GM19099 (cell line): ENCODE measurements around the gene ZNF677.
"Not testable (repeated sequence)": the region's sequence is repeated elsewhere in the genome, so short reads cannot be mapped to it uniquely, and the experiment has no call there.

ENCODE experiments used
- POLR2A ChIP-seq: IDR thresholded peaks from 3 replicates; pipeline ENCODE4 v1.6.1; 2011; ENCODE audit warnings: low read depth; ENCODE audit not compliant: insufficient read length; ENCODE audit errors: extremely low read depth

The ZNF677 gene

GRCh38 chr19:53254411-53255341, at the start of gene ZNF677:
Gene ZNF677, minus strand, starts transcription at chr19:53254873. Its CDS starts 3,323 bp downstream, at chr19:53251550.
- TF ChIP-seq POLR2A: no peak

DNA sequence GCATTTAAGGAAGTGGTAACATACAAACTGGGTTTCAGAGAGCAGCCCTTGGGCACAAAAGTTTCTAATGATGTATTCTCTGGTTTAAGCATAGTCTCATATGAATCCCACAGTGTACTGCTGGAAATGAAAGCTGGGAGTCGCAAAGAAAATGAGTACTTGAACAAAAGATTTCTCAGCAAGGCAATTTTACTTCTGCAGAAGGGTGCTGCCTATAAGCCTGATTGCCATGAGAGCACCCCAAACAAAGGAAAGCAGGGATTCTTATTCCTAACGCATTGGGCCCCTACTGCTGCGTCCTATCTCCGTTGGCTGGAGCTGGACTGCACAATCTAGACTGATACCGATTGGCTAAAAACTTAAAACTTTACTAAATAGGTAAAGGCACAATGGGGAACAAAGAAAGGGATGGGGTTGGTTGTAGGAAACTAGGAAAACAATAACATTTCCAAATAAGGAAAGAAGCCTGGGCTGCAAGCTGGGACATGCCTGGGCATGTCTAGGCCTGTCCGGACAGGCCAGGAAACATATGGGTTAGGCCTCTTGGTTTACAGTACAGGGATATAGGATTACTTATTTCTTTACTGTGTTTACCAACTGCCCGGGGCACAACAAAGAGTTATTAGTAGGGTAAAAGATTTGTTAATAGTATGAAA, 40.2 kb upstream of the ZNF677 start:
- no peak for TF ChIP-seq POLR2A

- no peak for TF ChIP-seq POLR2A
These were observed 36.3 kb upstream of the ZNF677 start for GRCh38 chr19:53290758-53291549.

DNA sequence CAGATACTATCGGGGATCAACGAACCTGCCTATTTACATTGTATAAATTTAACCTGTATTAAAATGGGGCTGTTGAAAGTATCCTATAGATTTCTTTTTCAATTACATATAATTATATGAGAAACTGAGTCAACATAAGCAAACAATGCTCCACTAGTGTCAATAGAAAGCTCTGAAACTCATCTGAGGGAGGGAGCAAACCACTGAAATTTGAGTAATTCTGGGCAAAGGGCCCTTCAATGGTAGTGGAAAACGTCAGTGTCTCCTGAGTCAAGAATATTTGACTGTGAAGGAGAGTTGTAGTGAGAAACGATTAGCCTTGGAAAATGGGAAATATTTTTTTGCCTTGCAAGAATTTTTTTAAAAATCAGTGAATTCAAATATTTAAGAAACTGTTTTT, 30.4 kb upstream of the ZNF677 start:
- no peak for TF ChIP-seq POLR2A

- TF ChIP-seq POLR2A: no peak
These were observed 20.8 kb upstream of the ZNF677 start for GRCh38 chr19:53275480-53275879.

DNA sequence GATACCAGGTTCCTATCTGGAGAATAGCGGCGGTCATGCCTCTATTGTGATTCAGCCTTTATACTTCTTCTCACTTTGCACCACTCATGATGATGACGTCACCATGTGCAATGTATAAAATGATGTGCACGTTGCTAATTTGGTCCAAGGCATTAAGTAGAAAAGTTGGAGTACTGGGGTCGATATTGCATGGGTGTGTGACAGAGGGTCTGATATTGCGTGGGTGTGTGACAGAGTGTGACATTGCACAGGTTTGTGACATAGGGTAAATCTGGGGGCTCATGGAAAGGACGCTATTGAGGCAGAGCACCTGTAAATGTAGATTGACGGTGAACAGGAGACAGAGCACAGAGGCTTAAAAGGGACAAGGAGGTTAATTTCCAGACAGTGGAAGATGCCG, 17.4 kb upstream of the ZNF677 start:
- no peak for TF ChIP-seq POLR2A

DNA sequence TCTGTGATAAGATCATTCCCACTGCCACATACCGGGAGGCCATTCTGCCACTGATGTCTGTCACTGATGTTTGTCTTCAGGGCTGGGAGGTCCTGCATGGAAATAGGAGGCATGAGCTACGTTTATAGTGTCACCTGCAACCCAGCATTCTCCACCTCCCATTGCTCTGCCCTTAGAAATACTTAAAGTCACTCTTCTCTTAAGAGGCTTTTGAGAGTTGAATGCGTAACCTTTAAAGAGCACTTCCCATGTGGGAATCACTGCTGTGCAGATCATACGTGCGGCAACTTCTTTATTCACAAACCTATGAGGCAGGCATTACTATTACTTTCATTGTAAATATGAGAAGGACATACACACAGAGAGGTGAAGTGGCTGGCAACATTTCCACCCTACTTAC, 12.9 kb upstream of the ZNF677 start, which contains the start of gene VN1R4:
VN1R4 (minus strand) TSS at position 101 of the 400 bp plus-strand sequence; CDS start at position 43, 58 bp downstream.
- not testable (repeated sequence) for TF ChIP-seq POLR2A

DNA sequence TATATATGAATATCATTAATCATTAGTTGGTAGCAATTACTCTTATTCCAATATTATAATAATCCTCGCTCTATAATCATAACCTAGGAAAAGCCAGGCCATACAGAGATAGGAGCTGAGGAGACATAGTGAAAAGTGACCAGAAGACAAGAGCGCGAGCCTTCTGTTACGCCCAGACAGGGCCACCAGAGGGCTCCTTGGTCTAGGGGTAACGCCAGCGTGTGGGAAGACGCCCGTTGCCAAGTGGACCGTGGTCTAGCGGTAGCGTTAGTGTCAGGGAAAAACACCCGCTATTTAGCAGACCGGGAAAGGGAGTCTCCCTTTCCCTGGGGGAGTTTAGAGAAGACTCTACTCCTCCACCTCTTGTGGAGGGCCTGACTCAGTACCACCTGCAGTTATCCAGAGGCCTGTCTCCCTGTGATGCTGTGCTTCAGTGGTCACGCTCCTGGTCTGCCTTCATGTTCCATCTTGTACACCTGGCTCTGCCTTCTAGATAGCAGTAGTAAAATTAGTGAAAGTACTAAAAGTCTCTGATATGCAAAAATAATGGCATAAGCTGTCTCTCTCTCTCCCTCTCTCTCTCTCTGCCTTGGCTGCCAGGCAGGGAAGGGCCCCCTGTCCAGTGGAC, 3.2 kb upstream of the ZNF677 start, which contains the start of gene VN1R2:
VN1R2 (plus strand) TSS at position 578 of the 628 bp plus-strand sequence. CDS start 84 bp downstream, outside the sequence.
- not testable (repeated sequence) for TF ChIP-seq POLR2A

GRCh38 chr19:53246498-53246897, 8.2 kb downstream of the ZNF677 start:
- no peak for TF ChIP-seq POLR2A

DNA sequence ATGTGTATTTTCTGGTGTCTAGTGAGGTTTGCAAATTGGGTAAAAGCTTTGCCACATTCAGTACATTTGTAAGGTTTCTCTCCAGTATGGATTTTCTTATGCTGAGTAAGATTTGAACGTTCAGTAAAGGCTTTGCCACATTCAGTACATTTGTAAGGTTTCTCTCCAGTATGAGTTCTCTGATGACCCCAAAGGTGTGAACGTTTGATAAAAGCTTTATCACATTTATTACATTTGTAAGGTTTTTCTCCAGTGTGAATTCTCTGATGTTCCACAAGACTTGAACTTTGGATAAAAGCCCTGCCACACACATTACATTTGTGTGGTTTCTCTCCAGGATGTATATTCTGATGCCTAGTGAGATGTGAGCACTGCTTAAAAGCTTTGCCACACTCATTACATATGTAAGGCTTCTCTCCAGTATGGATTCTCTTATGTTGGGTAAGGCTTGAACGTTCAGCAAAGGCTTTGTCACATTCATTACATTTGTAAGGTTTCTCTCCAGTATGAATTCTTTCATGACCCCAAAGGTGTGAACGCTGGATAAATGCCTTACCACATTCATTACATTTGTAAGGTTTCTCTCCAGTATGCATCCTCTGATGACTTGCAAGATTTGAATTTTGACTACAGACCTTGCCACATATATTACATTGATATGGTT, 17.4 kb downstream of the ZNF677 start:
- no peak for TF ChIP-seq POLR2A

- TF ChIP-seq POLR2A: no peak
These were observed 30.1 kb downstream of the ZNF677 start for GRCh38 chr19:53224606-53225005.

DNA sequence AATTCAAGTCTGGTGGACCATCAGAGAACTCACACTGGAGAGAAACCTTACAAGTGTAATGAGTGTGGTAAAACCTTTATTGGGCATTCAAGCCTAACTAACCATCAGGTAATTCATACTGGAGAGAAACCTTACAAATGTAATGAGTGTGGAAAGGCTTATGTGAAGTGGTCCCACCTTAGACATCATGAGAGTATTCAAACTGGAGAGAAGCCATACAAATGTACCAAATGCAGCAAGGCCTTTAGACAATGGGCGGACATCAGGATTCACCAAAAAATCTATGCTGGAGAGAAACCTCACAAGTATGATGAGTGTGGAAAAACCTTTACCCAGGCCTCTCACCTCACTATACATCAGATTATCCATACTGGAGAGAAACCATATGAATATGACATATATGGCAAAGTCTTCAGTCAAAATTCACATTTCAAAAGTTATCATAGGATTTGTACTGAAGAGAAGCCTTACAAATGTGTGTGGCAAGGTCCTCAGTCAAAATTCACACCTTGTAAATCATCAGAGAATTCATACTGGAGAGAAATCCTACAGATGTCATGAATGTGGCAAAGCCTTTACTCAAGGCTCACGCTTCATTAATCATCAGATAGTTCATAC, 41.9 kb downstream of the ZNF677 start:
- TF ChIP-seq POLR2A: no peak

- peak; percentile 78 for TF ChIP-seq POLR2A
These were observed 57.8 kb downstream of the ZNF677 start for GRCh38 chr19:53196777-53197396.
